ENCODE measurements around the gene FAHD1. TPM values are rescaled to one million over a fixed set of nuclear protein-coding genes. Genes with fewer than 3 reads are reported as not detected.

FAHD1 gene
- total RNA-seq, 1 donor from 2014 or later, result 23.1 TPM

DNA sequence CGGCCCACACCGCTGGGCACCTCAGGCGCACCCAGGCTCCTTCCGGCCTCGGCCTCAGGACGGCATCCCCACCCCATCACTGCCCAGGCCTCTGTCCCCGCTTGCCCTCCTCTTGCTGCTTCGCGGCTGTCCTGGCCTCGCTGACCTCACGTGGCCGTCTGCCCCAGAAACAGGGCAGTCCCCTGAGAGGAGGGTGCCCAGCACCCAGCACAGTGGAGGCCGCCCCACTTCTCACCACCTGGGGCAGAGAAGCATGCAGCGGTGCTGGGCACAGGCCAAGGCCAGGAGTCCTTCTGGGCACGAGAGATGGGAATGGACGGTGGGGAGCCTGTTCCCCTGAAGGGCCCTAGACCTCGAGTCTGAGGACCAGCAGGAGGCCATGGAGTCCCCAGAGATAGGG, 9.3 kb upstream of the FAHD1 start:
- no peak for TF ChIP-seq CTCF (IDR thresholded peaks at IDR 0.05; ENCODE audit: unreplicated experiment)
- no peak for DNase-seq (ENCODE audit: low spot score)
- Mint-ChIP-seq H3K27me3 (ENCODE audit: unreplicated experiment) (no peaks in the 10 kb centered on the region), H3K36me3 (ENCODE audit: low read depth, unreplicated experiment) (peaks cover 21% of the 10 kb centered on the region), H3K4me3 (ENCODE audit: unreplicated experiment) (no peak overlapping the region), H3K9me3 (ENCODE audit: unreplicated experiment) (no peaks in the 10 kb centered on the region), H3K27ac (ENCODE audit: unreplicated experiment) (no peak overlapping the region), H3K4me1 (ENCODE audit: unreplicated experiment) (no peaks in the 10 kb centered on the region)

DNA sequence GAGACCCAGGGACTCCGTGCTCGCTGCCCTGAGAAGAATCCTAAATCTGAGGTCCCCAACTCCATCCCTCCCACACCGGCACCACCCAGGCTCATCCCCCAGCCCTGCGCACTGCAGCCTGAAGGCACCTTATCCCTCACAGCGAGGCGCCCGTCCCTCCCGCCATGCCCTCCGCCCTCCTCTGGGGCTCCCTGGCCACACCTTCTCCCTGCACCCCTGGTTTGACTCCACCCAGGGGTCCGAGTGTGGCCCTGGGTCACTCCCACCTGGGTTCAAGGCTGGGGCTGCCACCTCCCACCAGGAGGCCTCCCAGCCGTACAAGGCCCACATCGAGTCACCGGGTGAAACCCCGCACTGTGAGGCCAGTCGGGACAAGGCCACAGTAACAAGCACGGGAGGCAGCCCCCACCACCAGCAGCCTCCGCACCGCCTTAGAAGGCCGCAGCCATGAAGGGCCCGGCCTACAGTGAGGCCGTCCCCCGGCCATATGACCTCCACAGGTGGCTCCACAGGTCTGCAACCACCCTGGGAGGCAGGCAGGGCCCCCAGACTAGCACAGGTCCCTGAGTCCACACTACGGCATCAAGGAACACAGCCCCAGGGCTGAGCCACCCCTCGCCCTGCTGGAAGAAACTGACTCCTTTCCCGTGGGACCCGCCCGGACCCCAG, 8.7 kb upstream of the FAHD1 start:
- no peak for TF ChIP-seq CTCF (IDR thresholded peaks at IDR 0.05; ENCODE audit: unreplicated experiment)
- H3K4me1 Mint-ChIP-seq (ENCODE audit: unreplicated experiment), result no peaks in the 10 kb centered on the region
- H3K9me3 Mint-ChIP-seq (ENCODE audit: unreplicated experiment), result no peaks in the 10 kb centered on the region
- H3K36me3 Mint-ChIP-seq (ENCODE audit: low read depth, unreplicated experiment), result peaks cover 18% of the 10 kb centered on the region
- no peak overlapping the region for H3K4me3 Mint-ChIP-seq (ENCODE audit: unreplicated experiment)
- H3K27ac Mint-ChIP-seq (ENCODE audit: unreplicated experiment), result no peak overlapping the region
- no peak for DNase-seq (ENCODE audit: low spot score)
- H3K27me3 Mint-ChIP-seq (ENCODE audit: unreplicated experiment), result no peaks in the 10 kb centered on the region

GRCh38 chr16:1818873-1819525, 8.0 kb upstream of the FAHD1 start:
- Mint-ChIP-seq H3K9me3 (ENCODE audit: unreplicated experiment) (no peaks in the 10 kb centered on the region), H3K4me3 (ENCODE audit: unreplicated experiment) (no peak overlapping the region), H3K4me1 (ENCODE audit: unreplicated experiment) (no peaks in the 10 kb centered on the region), H3K27me3 (ENCODE audit: unreplicated experiment) (no peaks in the 10 kb centered on the region), H3K36me3 (ENCODE audit: low read depth, unreplicated experiment) (peaks cover 12% of the 10 kb centered on the region), H3K27ac (ENCODE audit: unreplicated experiment) (no peak overlapping the region)
- DNase-seq (ENCODE audit: low spot score), result no peak
- no peak for TF ChIP-seq CTCF (IDR thresholded peaks at IDR 0.05; ENCODE audit: unreplicated experiment)

DNA sequence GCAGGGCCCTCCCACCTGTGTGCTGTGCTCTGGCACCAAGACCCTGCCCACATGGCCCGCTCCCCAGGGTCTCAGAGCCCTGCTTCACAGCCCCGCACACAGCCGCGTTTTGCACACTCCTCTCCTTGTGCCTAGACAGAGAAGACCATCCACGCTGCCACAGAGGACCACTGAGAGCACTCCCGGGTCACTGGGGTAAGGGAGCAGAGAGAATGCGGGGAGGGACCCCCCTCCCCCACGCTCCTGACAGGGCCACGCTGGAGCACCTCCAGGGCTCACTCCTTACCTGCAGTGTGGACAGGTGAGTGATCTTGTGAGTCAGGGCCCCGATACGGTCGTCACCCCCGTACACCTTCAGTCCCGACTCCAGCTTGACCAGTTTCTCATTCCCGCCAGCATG, 7.4 kb upstream of the FAHD1 start:
- no peaks in the 10 kb centered on the region for H3K27me3 Mint-ChIP-seq (ENCODE audit: unreplicated experiment)
- no peak for TF ChIP-seq CTCF (IDR thresholded peaks at IDR 0.05; ENCODE audit: unreplicated experiment)
- H3K27ac Mint-ChIP-seq (ENCODE audit: unreplicated experiment), result no peak overlapping the region
- H3K4me3 Mint-ChIP-seq (ENCODE audit: unreplicated experiment), result no peak overlapping the region
- peaks cover 12% of the 10 kb centered on the region for H3K36me3 Mint-ChIP-seq (ENCODE audit: low read depth, unreplicated experiment)
- H3K4me1 Mint-ChIP-seq (ENCODE audit: unreplicated experiment), result no peaks in the 10 kb centered on the region
- H3K9me3 Mint-ChIP-seq (ENCODE audit: unreplicated experiment), result no peaks in the 10 kb centered on the region
- no peak for DNase-seq (ENCODE audit: low spot score)
